ENCODE measurements around the gene PNKD. TPM values are rescaled to one million over a fixed set of nuclear protein-coding genes. Genes with fewer than 3 reads are reported as not detected.

PNKD gene
- total and polyA plus RNA-seq, 2 of the 8 experiments (the other 6 are each of a cell fraction or from before 2014, with no cell fraction given), result 43.9 to 65.4 TPM

DNA sequence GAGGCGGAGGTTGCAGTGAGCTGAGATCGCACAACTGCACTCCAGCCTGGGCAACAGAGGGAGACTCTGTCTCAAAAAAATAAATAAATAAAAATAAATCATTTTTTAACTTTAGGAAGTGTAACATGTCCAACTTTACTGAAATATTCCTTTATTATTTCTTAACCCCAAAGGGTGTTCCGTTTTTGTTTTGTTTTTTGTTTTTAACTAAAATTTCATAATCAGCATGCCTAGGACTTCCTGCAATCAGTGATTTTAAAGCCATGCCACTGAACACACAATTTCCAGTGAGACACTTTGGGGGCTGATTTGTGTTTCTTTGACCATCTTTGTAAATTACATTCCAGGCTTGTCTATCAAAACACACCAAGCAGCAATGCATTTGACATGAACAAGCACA lies 93.4 kb downstream of the PNKD start (continued):
- no peak for TF ChIP-seq SIX5 (IDR thresholded peaks at IDR 0.05; ENCODE audit: low read depth, low read length)
- TF ChIP-seq SAP30 (IDR thresholded peaks at IDR 0.05; ENCODE audit: insufficient read depth, insufficient replicate concordance, low read length), result no peak
